Measurements from ENCODE around the gene ZNF254.

ZNF254 gene

GRCh38 chr19:24053601-24054000 is 33.4 kb upstream of the ZNF254 start:
- Histone ChIP-seq H4K20me1 (ENCODE audit: insufficient read depth, low read length) (no peaks in the 10 kb centered on the region), H3K79me2 (ENCODE audit: low read length) (no peaks in the 10 kb centered on the region), H3K4me3 (ENCODE audit: low read length) (no peak overlapping the region), H2AFZ (ENCODE audit: low read depth, low read length) (no peak overlapping the region), H3K36me3 (replicated peaks; ENCODE audit: low read depth, low read length) (peaks cover 54% of the 10 kb centered on the region), H3K4me2 (ENCODE audit: low read length) (no peak overlapping the region), H3K9ac (ENCODE audit: low read length) (no peak overlapping the region), H3K27ac (ENCODE audit: low read length) (no peak overlapping the region), H3K27me3 (ENCODE audit: low read depth, low read length) (no peaks in the 10 kb centered on the region), H3K4me1 (ENCODE audit: low read length) (no peaks in the 10 kb centered on the region), H3K9me3 (ENCODE audit: insufficient read depth, low read length) (no peaks in the 10 kb centered on the region)
- no peak for TF ChIP-seq CTCF (IDR thresholded peaks at IDR 0.05; ENCODE audit: low read depth, low read length)
- no peak for TF ChIP-seq EZH2phosphoT487 (IDR thresholded peaks at IDR 0.05; ENCODE audit: low read depth)

- Histone ChIP-seq H2AFZ (ENCODE audit: low read depth, low read length) (no peak overlapping the region), H3K4me2 (ENCODE audit: low read length) (no peak overlapping the region), H4K20me1 (ENCODE audit: insufficient read depth, low read length) (no peaks in the 10 kb centered on the region), H3K27me3 (ENCODE audit: low read depth, low read length) (no peaks in the 10 kb centered on the region), H3K4me1 (ENCODE audit: low read length) (no peaks in the 10 kb centered on the region), H3K9ac (ENCODE audit: low read length) (no peak overlapping the region), H3K4me3 (ENCODE audit: low read length) (no peak overlapping the region), H3K36me3 (replicated peaks; ENCODE audit: low read depth, low read length) (peaks cover 56% of the 10 kb centered on the region), H3K79me2 (ENCODE audit: low read length) (no peaks in the 10 kb centered on the region), H3K9me3 (ENCODE audit: insufficient read depth, low read length) (no peaks in the 10 kb centered on the region), H3K27ac (ENCODE audit: low read length) (no peak overlapping the region)
- TF ChIP-seq CTCF (IDR thresholded peaks at IDR 0.05; ENCODE audit: low read depth, low read length), result no peak
- no peak for TF ChIP-seq EZH2phosphoT487 (IDR thresholded peaks at IDR 0.05; ENCODE audit: low read depth)
These were observed 32.7 kb upstream of the ZNF254 start for GRCh38 chr19:24054044-24054935.

- no peaks in the 10 kb centered on the region for H3K27me3 ChIP-seq (ENCODE audit: low read depth, low read length)
- H3K9me3 ChIP-seq (ENCODE audit: insufficient read depth, low read length), result no peaks in the 10 kb centered on the region
- H3K4me1 ChIP-seq (ENCODE audit: low read length), result no peaks in the 10 kb centered on the region
- H3K4me2 ChIP-seq (ENCODE audit: low read length), result no peak overlapping the region
- no peaks in the 10 kb centered on the region for H3K79me2 ChIP-seq (ENCODE audit: low read length)
- peaks cover 55% of the 10 kb centered on the region for H3K36me3 ChIP-seq (replicated peaks; ENCODE audit: low read depth, low read length)
- H3K27ac ChIP-seq (ENCODE audit: low read length), result no peak overlapping the region
- no peaks in the 10 kb centered on the region for H4K20me1 ChIP-seq (ENCODE audit: insufficient read depth, low read length)
- no peak for TF ChIP-seq EZH2phosphoT487 (IDR thresholded peaks at IDR 0.05; ENCODE audit: low read depth)
- TF ChIP-seq CTCF (IDR thresholded peaks at IDR 0.05; ENCODE audit: low read depth, low read length), result no peak
- H2AFZ ChIP-seq (ENCODE audit: low read depth, low read length), result no peak overlapping the region
- no peak overlapping the region for H3K4me3 ChIP-seq (ENCODE audit: low read length)
- H3K9ac ChIP-seq (ENCODE audit: low read length), result no peak overlapping the region
These were observed 31.4 kb upstream of the ZNF254 start for GRCh38 chr19:24055548-24055947.

GRCh38 chr19:24057144-24057543 is 29.8 kb upstream of the ZNF254 start:
- H3K27me3 ChIP-seq (ENCODE audit: low read depth, low read length), result no peaks in the 10 kb centered on the region
- no peak overlapping the region for H3K4me3 ChIP-seq (ENCODE audit: low read length)
- no peak overlapping the region for H3K9ac ChIP-seq (ENCODE audit: low read length)
- H3K79me2 ChIP-seq (ENCODE audit: low read length), result no peaks in the 10 kb centered on the region
- no peak for TF ChIP-seq CTCF (IDR thresholded peaks at IDR 0.05; ENCODE audit: low read depth, low read length)
- TF ChIP-seq EZH2phosphoT487 (IDR thresholded peaks at IDR 0.05; ENCODE audit: low read depth), result no peak
- H3K4me2 ChIP-seq (ENCODE audit: low read length), result no peak overlapping the region
- H3K9me3 ChIP-seq (ENCODE audit: insufficient read depth, low read length), result no peaks in the 10 kb centered on the region
- H2AFZ ChIP-seq (ENCODE audit: low read depth, low read length), result no peak overlapping the region
- peaks cover 51% of the 10 kb centered on the region for H3K36me3 ChIP-seq (replicated peaks; ENCODE audit: low read depth, low read length)
- H3K4me1 ChIP-seq (ENCODE audit: low read length), result no peaks in the 10 kb centered on the region
- H3K27ac ChIP-seq (ENCODE audit: low read length), result no peak overlapping the region
- no peaks in the 10 kb centered on the region for H4K20me1 ChIP-seq (ENCODE audit: insufficient read depth, low read length)

All from OCI-LY3 (cell line).